ENCODE results near the gene HERC2. TPM values are rescaled to one million over a fixed set of nuclear protein-coding genes. Genes with fewer than 3 reads are reported as not detected.
A peak's percentile ranks its signal among the peaks of the same experiment; 100 is the strongest.
"Not testable (repeated sequence)": the region's sequence is repeated elsewhere in the genome, so short reads cannot be mapped to it uniquely, and the experiment has no call there.

HERC2 gene
- total RNA-seq, 2 donors from 2014 or later = 32.9 to 39.1 TPM

DNA sequence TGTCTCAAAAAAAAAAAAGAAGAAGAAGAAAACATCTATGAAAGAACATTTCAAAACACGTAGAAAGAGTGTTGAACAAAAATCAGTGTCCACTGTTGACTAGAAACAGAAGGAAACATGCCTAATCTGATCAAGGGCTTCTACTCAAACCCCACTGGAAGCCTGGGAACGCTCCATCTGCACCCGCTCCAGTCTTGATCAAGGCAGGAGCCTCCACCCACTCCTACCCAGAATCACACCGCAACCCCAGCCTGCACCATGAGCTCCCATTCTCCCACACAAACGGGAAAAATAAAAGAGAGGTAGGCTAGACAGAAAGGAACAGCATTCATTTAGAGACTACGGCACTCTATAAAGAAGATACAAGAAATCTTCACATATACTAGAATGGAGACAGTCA is 181.9 kb downstream of the HERC2 start:
- H3K4me3 Mint-ChIP-seq = no peak overlapping the region
- no peaks in the 10 kb centered on the region for H3K27me3 Mint-ChIP-seq
- DNase-seq (no peak), ATAC-seq (no peak)
- H3K27ac Mint-ChIP-seq = no peak overlapping the region
- no peaks in the 10 kb centered on the region for H3K9me3 ChIP-seq (ENCODE audit: control insufficient read depth, low read length, poor library complexity, severe bottlenecking)
- peaks cover 10% of the 10 kb centered on the region for H3K4me1 Mint-ChIP-seq
- peaks cover 9% of the 10 kb centered on the region for H3K36me3 Mint-ChIP-seq (ENCODE audit: low read depth)

DNA sequence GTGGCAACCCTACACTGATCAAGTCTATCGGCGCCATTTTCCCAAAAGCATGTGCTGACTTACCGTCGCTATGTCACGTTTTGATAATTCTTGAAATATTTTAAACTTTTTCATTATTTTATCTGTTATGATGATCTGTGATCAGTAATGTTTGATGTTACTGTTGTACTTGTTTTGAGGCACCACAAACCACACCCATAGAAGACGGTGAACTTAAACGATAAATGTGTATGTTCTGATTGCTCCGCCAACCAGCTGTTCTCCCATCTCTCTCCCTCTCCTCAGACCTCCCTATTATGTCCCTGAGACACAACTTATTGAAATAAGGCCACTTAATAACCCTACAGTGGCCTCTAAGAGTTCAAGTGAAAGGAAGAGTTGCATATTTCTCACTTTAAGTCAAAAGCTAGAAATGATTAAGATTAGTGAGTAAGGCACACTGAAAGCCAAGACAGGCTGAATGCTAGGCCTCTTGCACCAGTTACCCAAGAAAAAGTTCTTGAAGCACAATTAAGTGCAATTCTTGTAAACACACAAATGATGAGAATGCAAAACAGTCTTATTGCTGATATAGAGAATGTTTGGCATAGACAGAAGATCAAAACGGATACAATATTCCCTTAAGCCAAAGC is 184.5 kb downstream of the HERC2 start:
- DNase-seq; H3K4me3 Mint-ChIP-seq; H3K9me3 ChIP-seq (ENCODE audit: control insufficient read depth, low read length, poor library complexity, severe bottlenecking); H3K27ac Mint-ChIP-seq; ATAC-seq; H3K27me3 Mint-ChIP-seq; H3K36me3 Mint-ChIP-seq (ENCODE audit: low read depth): not testable (repeated sequence)
- H3K4me1 Mint-ChIP-seq = peaks cover 15% of the 10 kb centered on the region

DNA sequence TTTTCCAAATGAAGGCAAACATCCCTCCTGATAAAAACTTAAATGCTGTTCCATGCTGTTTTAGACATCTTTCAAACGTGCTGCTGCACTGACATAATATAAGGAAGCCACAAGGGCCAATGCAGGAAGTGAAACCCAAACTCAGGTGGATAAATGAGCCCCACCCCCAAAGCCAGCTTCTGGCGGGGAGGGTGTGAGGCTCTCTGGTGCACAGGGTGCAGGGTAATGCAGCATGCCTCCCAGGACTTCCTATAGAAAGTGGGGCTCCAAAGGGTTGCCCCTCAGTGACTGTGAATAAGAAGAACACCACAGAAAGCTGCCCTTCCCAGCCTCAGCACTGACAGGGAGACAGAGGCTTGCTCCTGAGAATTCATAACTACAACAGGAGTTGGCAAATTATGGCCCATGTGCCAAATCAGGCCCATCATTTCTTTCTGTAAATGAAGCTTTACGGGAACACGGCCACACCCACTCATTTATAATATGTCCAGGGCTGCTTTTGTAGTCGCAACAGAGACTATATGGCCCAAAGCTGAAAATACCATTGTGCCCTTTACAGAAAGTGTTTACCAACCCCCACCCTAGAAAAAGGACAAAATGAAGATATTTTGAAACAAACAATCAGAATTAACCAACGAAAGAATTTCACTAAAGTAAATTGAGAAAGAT is 185.6 kb downstream of the HERC2 start:
- Mint-ChIP-seq H3K4me1 (peaks cover 15% of the 10 kb centered on the region), H3K27ac (peak overlapping the region; percentile 61)
- not testable (repeated sequence) for H3K4me3 Mint-ChIP-seq; DNase-seq; H3K27me3 Mint-ChIP-seq; H3K9me3 ChIP-seq (ENCODE audit: control insufficient read depth, low read length, poor library complexity, severe bottlenecking); H3K36me3 Mint-ChIP-seq (ENCODE audit: low read depth)
- ATAC-seq = peak; percentile 99

DNA sequence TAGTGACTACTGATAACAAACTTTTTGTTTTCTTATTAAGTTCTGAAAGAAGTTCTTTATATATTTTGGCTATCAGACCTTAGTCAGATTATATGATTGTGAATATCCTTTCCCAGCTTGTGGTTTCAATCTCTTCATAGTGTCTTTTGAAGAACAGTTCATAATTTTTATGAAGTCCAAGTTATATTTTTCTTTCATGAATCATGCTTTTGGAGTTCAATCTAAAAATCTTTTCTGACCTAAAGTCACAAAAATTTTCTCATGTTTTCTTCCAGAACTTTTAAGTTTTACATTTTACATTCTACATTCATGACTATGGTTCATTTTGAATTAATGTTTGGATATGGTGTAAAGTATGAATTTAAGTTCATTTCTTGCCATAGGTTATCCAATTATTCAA is 188.7 kb downstream of the HERC2 start:
- peaks cover 4% of the 10 kb centered on the region for H3K36me3 Mint-ChIP-seq (ENCODE audit: low read depth)
- no peak overlapping the region for H3K4me3 Mint-ChIP-seq
- no peak overlapping the region for H3K27ac Mint-ChIP-seq
- DNase-seq (no peak), ATAC-seq (no peak)
- no peaks in the 10 kb centered on the region for H3K9me3 ChIP-seq (ENCODE audit: control insufficient read depth, low read length, poor library complexity, severe bottlenecking)
- H3K27me3 Mint-ChIP-seq = no peaks in the 10 kb centered on the region
- peaks cover 15% of the 10 kb centered on the region for H3K4me1 Mint-ChIP-seq

DNA sequence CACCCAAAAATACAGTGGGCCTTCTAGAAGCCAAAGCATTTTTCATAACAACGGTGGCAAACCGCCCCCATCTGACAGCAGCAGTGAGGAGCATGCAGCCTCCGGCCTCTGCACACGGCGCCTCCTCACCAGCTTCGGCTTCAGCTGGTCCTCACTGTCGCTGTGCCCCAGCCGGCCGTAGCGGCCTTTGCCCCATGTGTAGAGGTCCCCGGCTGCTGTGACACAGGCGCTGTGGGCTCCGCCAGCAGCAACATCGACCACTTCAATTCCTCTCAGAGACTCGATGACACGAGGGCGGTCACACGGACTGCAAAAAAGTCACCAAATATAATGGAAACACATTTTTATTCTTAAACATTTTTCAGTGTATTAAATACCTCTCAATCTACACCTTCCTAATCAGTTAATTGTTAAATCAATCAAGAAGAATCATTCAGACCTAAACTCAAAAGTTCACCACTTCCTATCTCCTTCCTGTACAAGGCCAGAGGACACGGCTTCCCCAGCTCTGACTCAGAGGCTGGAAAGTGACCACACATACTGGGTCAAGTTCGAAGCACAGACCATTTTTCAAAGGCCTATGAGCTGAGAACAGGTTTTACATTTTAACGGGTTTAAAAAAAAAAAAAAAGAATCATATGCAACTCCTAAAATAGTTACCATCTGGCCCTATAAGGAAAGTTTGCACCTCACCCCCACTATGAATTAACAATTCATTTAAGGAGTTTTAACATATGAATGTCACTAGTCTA is 189.3 kb downstream of the HERC2 start:
- Mint-ChIP-seq H3K36me3 (ENCODE audit: low read depth) (peaks cover 6% of the 10 kb centered on the region), H3K27me3 (no peaks in the 10 kb centered on the region), H3K27ac (no peak overlapping the region), H3K4me1 (peaks cover 13% of the 10 kb centered on the region), H3K4me3 (no peak overlapping the region)
- ATAC-seq = no peak
- DNase-seq = no peak
- H3K9me3 ChIP-seq (ENCODE audit: control insufficient read depth, low read length, poor library complexity, severe bottlenecking) = no peaks in the 10 kb centered on the region

DNA sequence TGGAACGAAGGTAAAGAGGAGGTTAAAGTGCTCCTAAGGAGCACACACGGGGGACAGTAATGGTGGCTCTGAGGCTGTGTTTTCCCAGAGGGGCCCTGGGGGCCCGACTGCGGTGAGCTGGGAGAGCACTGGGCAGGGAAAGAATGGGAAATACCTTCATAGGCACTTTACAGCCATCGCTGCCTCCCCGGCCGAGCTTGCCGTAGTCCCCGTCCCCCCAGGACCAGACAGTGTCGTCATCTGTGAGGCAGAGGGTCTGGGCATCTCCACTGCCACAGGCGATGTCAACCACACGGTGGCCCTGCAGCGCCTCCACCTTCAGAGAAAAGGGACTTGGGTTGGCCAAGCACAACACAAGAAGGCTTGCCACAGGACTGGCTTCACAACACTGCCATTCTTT is 190.0 kb downstream of the HERC2 start:
- Mint-ChIP-seq H3K4me1 (peaks cover 10% of the 10 kb centered on the region), H3K4me3 (no peak overlapping the region), H3K27me3 (no peaks in the 10 kb centered on the region), H3K36me3 (ENCODE audit: low read depth) (peaks cover 6% of the 10 kb centered on the region), H3K27ac (no peak overlapping the region)
- DNase-seq (no peak), ATAC-seq (no peak)
- no peaks in the 10 kb centered on the region for H3K9me3 ChIP-seq (ENCODE audit: control insufficient read depth, low read length, poor library complexity, severe bottlenecking)

DNA sequence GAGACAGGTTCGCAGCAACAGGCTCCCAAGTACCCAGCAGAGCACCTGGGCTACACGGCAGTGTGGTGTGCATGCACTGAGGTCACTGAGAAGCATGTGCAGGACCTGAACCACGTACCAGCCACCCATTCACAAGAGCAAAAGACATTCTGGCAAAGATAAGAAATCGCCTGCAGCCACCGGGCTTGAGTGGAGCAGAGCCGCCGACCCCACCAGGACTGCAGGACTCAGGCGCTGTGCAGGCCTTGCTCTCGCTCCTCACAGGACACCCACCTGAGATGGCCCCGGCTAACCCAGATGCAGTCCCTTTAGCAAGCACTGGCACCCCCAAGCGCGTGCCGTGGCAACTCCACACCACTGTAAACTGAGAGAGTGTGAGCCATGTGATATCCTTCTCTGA is 190.6 kb downstream of the HERC2 start:
- H3K36me3 Mint-ChIP-seq (ENCODE audit: low read depth) = peaks cover 6% of the 10 kb centered on the region

DNA sequence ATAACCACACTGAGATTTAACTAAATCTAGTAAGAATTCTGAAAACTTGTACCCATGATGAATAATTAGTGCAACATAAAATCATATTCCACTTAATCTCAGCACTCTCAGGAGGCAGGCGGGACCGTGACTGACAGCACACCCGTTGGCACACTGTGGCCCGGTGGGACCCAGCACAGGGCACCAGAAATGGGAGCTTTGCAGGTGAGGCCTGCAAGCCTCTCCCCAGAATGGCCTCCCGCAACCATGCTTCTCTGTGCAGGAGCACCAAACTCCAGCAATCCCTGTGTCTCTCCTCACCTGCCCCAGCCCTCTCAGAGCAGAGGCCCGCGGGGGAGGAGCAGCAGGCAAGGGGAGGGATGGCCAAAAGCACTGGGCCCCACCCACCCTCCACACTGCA is 191.3 kb downstream of the HERC2 start:
- no peaks in the 10 kb centered on the region for H3K9me3 ChIP-seq (ENCODE audit: control insufficient read depth, low read length, poor library complexity, severe bottlenecking)
- Mint-ChIP-seq H3K27me3 (no peaks in the 10 kb centered on the region), H3K4me3 (no peak overlapping the region), H3K36me3 (ENCODE audit: low read depth) (peaks cover 6% of the 10 kb centered on the region), H3K4me1 (peaks cover 8% of the 10 kb centered on the region), H3K27ac (no peak overlapping the region)
- ATAC-seq (no peak), DNase-seq (no peak)

More for the DNA sequence above, 190.6 kb downstream of the HERC2 start:
- no peak for ATAC-seq
- Mint-ChIP-seq H3K27me3 (no peaks in the 10 kb centered on the region), H3K27ac (no peak overlapping the region), H3K4me1 (peaks cover 5% of the 10 kb centered on the region), H3K4me3 (no peak overlapping the region)
- no peaks in the 10 kb centered on the region for H3K9me3 ChIP-seq (ENCODE audit: control insufficient read depth, low read length, poor library complexity, severe bottlenecking)
- DNase-seq = no peak

DNA sequence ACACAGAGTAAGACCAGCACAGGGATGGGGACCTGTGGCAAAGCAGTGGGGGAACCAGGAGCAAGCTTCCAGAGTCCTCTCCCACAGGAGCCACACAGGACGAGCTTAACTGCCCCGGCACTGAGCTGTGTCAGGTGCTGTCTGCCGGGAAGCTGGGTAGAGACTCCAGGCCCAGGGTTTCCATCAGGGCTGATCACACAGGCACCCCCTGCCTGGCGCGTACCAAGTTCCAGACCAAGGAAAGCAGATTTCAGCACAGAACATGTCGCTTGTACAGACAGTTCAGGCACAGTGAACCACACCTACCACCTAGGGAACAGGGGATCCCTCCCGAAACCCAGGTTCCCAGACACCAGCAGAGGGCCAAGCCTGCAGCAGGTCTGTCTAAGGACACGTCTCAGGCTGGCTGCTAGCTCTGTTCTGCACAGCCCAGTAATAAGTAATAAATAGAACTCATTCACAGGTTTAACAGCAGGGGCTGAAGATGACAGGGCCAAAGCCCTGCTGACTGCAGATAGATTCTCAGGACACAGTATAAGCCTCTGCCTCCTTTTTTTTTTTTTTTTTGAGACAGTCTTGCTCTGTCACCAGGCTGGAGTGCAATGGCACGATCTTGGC is 192.6 kb downstream of the HERC2 start:
- H3K9me3 ChIP-seq (ENCODE audit: control insufficient read depth, low read length, poor library complexity, severe bottlenecking) = no peaks in the 10 kb centered on the region
- Mint-ChIP-seq H3K27ac (no peak overlapping the region), H3K4me3 (no peak overlapping the region), H3K36me3 (ENCODE audit: low read depth) (peaks cover 6% of the 10 kb centered on the region), H3K27me3 (no peaks in the 10 kb centered on the region), H3K4me1 (peaks cover 8% of the 10 kb centered on the region)
- DNase-seq (no peak), ATAC-seq (no peak)

DNA sequence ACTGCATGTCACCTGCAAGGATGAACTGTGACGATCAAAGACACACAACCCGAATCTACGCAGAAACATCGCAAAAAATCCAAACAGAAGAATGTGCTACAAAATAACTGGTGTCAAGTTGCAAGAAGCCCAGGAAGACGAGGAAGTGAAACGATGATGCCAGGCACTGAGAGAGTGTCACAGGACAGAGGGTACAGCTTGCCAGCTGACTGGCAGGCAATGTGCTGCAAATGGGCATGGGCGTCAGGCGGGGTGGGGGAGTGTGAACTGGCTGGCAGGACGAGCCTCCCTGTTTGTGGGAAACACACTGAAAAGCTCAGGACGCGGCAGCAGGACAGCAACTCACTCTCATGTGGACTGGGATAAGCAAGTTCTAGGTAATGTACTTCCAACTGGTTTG is 193.9 kb downstream of the HERC2 start:
- Mint-ChIP-seq H3K4me3 (no peak overlapping the region), H3K27me3 (no peaks in the 10 kb centered on the region), H3K27ac (no peak overlapping the region), H3K36me3 (ENCODE audit: low read depth) (peaks cover 6% of the 10 kb centered on the region), H3K4me1 (peaks cover 8% of the 10 kb centered on the region)
- ATAC-seq (no peak), DNase-seq (no peak)
- no peaks in the 10 kb centered on the region for H3K9me3 ChIP-seq (ENCODE audit: control insufficient read depth, low read length, poor library complexity, severe bottlenecking)

DNA sequence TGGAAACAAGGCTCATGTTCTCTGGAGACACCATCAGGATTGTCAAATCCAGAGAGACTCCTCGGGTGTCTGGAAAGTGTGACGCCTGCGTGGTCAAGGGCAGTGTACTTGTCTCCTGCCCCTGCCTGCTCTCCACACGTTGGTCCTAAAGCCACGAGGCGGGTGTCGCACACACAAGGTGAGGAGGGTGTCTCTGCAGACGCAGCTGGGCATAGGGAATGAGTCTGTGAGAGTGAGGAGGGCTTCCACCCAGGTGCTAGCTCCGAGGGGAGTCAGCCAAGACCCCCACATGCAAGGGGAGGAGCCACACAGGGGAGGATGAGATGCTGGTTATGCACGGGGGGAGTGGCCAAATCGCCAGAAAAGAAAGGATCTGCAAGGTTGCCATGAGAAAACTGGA is 194.9 kb downstream of the HERC2 start:
- peaks cover 4% of the 10 kb centered on the region for H3K36me3 Mint-ChIP-seq (ENCODE audit: low read depth)
- H3K4me3 Mint-ChIP-seq = no peak overlapping the region
- no peaks in the 10 kb centered on the region for H3K9me3 ChIP-seq (ENCODE audit: control insufficient read depth, low read length, poor library complexity, severe bottlenecking)
- no peak for ATAC-seq
- no peak for DNase-seq
- peaks cover 6% of the 10 kb centered on the region for H3K4me1 Mint-ChIP-seq
- H3K27ac Mint-ChIP-seq = no peak overlapping the region
- no peaks in the 10 kb centered on the region for H3K27me3 Mint-ChIP-seq

DNA sequence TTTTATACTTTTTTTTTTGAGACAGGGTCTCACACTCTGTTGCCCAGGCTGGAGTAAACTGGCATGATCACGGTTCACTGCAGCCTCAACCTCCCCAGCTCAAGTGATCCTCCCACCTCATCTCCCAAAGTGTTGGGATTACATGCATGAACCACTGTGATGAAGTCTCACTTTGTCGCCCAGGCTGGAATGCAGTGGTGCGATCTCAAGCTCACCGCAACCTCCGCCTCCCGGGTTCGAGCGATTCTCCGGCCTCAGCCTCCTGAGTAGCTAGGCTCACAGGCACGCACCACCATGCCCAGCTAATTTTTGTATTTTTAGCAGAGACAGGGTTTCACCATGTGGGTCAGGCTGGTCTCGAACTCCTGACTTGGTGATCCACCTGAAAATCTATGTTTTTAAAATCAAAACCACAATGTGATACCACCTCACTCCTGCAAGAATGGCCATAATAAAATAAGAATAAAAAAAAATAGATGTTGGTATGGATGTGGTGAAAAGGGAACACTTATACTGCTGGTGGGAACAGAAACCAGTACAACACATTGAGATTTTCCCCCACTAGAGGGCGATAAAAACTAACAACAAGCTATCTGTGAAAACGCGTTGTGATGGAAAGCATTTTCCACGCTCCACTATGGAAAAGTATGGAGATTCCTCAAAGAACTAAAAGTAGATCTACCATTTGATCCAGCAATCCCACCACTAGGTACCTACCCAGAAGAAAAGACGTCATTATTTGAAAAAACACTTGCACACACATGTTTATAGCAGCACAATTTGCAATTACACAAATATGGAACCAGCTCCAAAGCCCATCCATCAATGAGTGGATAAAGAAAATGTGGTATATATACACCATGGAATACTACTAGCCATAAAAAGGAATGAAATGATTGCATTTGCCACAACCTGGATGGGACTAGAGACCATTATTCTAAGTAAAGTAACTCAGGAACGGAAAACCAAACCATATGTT is 196.0 kb downstream of the HERC2 start:
- Mint-ChIP-seq H3K4me3 (no peak overlapping the region), H3K27me3 (no peaks in the 10 kb centered on the region), H3K4me1 (peaks cover 6% of the 10 kb centered on the region), H3K36me3 (ENCODE audit: low read depth) (peaks cover 6% of the 10 kb centered on the region), H3K27ac (no peak overlapping the region)
- DNase-seq (no peak), ATAC-seq (no peak)
- no peaks in the 10 kb centered on the region for H3K9me3 ChIP-seq (ENCODE audit: control insufficient read depth, low read length, poor library complexity, severe bottlenecking)

All from T-helper 17 cell (primary cell).